ENCODE results near the gene PLEK.

The PLEK gene

DNA sequence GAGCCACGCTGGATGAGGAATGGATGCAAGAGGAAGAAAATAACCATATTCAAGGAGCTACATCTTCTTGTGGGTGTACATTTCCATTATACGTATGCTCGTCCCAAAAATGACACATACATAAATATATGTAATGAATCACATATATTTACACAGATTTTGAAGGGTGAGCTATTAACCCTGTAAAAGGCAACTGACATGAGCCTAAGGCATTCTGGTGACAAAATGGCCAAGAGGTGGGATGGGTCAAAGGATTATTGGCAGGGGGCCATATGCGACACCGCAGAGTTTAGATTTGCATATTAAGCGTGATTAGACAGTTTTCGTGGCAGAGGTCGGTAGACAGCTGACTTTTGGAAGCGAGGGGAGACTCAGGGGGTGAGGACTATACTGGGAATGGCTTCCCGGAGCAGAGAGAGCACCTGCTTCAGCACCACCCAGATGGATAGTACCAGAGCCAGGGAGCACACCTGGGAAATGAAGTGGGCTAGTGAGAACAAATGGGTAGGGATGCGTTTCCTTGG, 44.9 kb upstream of the PLEK start (continued):
- TF ChIP-seq, protein P1, sequence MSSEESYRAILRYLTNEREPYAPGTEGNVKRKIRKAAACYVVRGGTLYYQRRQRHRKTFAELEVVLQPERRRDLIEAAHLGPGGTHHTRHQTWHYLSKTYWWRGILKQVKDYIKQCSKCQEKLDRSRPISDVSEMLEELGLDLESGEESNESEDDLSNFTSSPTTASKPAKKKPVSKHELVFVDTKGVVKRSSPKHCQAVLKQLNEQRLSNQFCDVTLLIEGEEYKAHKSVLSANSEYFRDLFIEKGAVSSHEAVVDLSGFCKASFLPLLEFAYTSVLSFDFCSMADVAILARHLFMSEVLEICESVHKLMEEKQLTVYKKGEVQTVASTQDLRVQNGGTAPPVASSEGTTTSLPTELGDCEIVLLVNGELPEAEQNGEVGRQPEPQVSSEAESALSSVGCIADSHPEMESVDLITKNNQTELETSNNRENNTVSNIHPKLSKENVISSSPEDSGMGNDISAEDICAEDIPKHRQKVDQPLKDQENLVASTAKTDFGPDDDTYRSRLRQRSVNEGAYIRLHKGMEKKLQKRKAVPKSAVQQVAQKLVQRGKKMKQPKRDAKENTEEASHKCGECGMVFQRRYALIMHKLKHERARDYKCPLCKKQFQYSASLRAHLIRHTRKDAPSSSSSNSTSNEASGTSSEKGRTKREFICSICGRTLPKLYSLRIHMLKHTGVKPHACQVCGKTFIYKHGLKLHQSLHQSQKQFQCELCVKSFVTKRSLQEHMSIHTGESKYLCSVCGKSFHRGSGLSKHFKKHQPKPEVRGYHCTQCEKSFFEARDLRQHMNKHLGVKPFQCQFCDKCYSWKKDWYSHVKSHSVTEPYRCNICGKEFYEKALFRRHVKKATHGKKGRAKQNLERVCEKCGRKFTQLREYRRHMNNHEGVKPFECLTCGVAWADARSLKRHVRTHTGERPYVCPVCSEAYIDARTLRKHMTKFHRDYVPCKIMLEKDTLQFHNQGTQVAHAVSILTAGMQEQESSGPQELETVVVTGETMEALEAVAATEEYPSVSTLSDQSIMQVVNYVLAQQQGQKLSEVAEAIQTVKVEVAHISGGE (tag by site-specific recombination; conservative IDR thresholded peaks at IDR 0.05; ENCODE audit: low read depth): 0 out of 2 replicates have a peak, but pooled peaks have one; percentile 2
- no peak for TF ChIP-seq ZNF558 (tag by site-specific recombination; IDR thresholded peaks at IDR 0.05)
- no peak for TF ChIP-seq ZNF555 (tag by site-specific recombination; conservative IDR thresholded peaks at IDR 0.05)
- no peak; the same call in 1 of the 2 replicates for TF ChIP-seq ZEB2 (tag by site-specific recombination; IDR thresholded peaks at IDR 0.05)
- TF ChIP-seq ZNF549 (tag by site-specific recombination; IDR thresholded peaks at IDR 0.05): no peak
- TF ChIP-seq, protein P2, sequence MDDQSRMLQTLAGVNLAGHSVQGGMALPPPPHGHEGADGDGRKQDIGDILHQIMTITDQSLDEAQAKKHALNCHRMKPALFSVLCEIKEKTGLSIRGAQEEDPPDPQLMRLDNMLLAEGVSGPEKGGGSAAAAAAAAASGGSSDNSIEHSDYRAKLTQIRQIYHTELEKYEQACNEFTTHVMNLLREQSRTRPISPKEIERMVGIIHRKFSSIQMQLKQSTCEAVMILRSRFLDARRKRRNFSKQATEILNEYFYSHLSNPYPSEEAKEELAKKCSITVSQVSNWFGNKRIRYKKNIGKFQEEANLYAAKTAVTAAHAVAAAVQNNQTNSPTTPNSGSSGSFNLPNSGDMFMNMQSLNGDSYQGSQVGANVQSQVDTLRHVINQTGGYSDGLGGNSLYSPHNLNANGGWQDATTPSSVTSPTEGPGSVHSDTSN (CRISPR knock-in tag; IDR thresholded peaks at IDR 0.05): no peak
- no peak for TF ChIP-seq ZNF2 (tag by site-specific recombination; IDR thresholded peaks at IDR 0.05)
- TF ChIP-seq KLF16 (tag by site-specific recombination; IDR thresholded peaks at IDR 0.05): no peak
- TF ChIP-seq OSR2 (tag by site-specific recombination; IDR thresholded peaks at IDR 0.05): no peak
- TF ChIP-seq, protein P3, sequence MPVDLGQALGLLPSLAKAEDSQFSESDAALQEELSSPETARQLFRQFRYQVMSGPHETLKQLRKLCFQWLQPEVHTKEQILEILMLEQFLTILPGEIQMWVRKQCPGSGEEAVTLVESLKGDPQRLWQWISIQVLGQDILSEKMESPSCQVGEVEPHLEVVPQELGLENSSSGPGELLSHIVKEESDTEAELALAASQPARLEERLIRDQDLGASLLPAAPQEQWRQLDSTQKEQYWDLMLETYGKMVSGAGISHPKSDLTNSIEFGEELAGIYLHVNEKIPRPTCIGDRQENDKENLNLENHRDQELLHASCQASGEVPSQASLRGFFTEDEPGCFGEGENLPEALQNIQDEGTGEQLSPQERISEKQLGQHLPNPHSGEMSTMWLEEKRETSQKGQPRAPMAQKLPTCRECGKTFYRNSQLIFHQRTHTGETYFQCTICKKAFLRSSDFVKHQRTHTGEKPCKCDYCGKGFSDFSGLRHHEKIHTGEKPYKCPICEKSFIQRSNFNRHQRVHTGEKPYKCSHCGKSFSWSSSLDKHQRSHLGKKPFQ (tag by site-specific recombination; IDR thresholded peaks at IDR 0.05): peak; percentile 11; the same call in 1 of the 2 replicates
- TF ChIP-seq ZNF529 (tag by site-specific recombination; IDR thresholded peaks at IDR 0.05; ENCODE audit: insufficient replicate concordance): no peak
- TF ChIP-seq ZNF48 (tag by site-specific recombination; IDR thresholded peaks at IDR 0.05): no peak
- TF ChIP-seq, protein P4, sequence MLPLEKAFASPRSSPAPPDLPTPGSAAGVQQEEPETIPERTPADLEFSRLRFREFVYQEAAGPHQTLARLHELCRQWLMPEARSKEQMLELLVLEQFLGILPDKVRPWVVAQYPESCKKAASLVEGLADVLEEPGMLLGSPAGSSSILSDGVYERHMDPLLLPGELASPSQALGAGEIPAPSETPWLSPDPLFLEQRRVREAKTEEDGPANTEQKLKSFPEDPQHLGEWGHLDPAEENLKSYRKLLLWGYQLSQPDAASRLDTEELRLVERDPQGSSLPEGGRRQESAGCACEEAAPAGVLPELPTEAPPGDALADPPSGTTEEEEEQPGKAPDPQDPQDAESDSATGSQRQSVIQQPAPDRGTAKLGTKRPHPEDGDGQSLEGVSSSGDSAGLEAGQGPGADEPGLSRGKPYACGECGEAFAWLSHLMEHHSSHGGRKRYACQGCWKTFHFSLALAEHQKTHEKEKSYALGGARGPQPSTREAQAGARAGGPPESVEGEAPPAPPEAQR (tag by site-specific recombination; IDR thresholded peaks at IDR 0.05): no peak
- TF ChIP-seq ZNF830 (tag by site-specific recombination; IDR thresholded peaks at IDR 0.05; ENCODE audit: low read depth): no peak
- no peak for TF ChIP-seq ZIC2 (tag by site-specific recombination; IDR thresholded peaks at IDR 0.05)
- TF ChIP-seq ZNF433 (tag by site-specific recombination; IDR thresholded peaks at IDR 0.05; ENCODE audit: low read depth): no peak
- TF ChIP-seq BCL11B (tag by site-specific recombination; IDR thresholded peaks at IDR 0.05; ENCODE audit: low read depth): no peak
- TF ChIP-seq, protein P5, sequence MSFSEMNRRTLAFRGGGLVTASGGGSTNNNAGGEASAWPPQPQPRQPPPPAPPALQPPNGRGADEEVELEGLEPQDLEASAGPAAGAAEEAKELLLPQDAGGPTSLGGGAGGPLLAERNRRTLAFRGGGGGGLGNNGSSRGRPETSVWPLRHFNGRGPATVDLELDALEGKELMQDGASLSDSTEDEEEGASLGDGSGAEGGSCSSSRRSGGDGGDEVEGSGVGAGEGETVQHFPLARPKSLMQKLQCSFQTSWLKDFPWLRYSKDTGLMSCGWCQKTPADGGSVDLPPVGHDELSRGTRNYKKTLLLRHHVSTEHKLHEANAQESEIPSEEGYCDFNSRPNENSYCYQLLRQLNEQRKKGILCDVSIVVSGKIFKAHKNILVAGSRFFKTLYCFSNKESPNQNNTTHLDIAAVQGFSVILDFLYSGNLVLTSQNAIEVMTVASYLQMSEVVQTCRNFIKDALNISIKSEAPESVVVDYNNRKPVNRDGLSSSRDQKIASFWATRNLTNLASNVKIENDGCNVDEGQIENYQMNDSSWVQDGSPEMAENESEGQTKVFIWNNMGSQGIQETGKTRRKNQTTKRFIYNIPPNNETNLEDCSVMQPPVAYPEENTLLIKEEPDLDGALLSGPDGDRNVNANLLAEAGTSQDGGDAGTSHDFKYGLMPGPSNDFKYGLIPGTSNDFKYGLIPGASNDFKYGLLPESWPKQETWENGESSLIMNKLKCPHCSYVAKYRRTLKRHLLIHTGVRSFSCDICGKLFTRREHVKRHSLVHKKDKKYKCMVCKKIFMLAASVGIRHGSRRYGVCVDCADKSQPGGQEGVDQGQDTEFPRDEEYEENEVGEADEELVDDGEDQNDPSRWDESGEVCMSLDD (tag by site-specific recombination; IDR thresholded peaks at IDR 0.05): no peak
- no peak for TF ChIP-seq ZNF548 (tag by site-specific recombination; IDR thresholded peaks at IDR 0.05)
- TF ChIP-seq, protein P6, sequence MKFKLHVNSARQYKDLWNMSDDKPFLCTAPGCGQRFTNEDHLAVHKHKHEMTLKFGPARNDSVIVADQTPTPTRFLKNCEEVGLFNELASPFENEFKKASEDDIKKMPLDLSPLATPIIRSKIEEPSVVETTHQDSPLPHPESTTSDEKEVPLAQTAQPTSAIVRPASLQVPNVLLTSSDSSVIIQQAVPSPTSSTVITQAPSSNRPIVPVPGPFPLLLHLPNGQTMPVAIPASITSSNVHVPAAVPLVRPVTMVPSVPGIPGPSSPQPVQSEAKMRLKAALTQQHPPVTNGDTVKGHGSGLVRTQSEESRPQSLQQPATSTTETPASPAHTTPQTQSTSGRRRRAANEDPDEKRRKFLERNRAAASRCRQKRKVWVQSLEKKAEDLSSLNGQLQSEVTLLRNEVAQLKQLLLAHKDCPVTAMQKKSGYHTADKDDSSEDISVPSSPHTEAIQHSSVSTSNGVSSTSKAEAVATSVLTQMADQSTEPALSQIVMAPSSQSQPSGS (tag by site-specific recombination; IDR thresholded peaks at IDR 0.05; ENCODE audit: low read depth): no peak
- no peak for TF ChIP-seq ZNF248 (tag by site-specific recombination; IDR thresholded peaks at IDR 0.05)
- no peak for TF ChIP-seq ZNF354C (tag by site-specific recombination; IDR thresholded peaks at IDR 0.05; ENCODE audit: borderline replicate concordance, low read depth)
- TF ChIP-seq GLIS2 (tag by site-specific recombination; IDR thresholded peaks at IDR 0.05): no peak
- TF ChIP-seq KLF9 (tag by site-specific recombination; IDR thresholded peaks at IDR 0.05; ENCODE audit: low read depth): no peak
- TF ChIP-seq ZNF404 (tag by site-specific recombination; IDR thresholded peaks at IDR 0.05): no peak
- no peak for TF ChIP-seq ZNF791 (tag by site-specific recombination; IDR thresholded peaks at IDR 0.05)
- no peak for TF ChIP-seq ZNF664 (tag by site-specific recombination; IDR thresholded peaks at IDR 0.05)
- no peak for TF ChIP-seq ZNF211 (tag by site-specific recombination; IDR thresholded peaks at IDR 0.05; ENCODE audit: low read depth)
- TF ChIP-seq SP7 (tag by site-specific recombination; IDR thresholded peaks at IDR 0.05): no peak
- no peak for TF ChIP-seq ZNF155 (tag by site-specific recombination; IDR thresholded peaks at IDR 0.05)

Measured in HEK293 (cell line).